GM12878 (cell line): ENCODE results near the gene MTHFR. TPM values are rescaled to one million over a fixed set of nuclear protein-coding genes. Genes with fewer than 3 reads are reported as not detected.

Experiments used
- BHLHE40 ChIP-seq, 2 experiments: fragments of 450-650 bp in 1 of 2; IDR thresholded peaks; 2 replicates each; pipeline ENCODE4 v1.6.1; 2011 to 2017; ENCODE audit warnings: low read depth in 2 of 2, borderline replicate concordance in 1 of 2, improper control_type of control experiment in 1 of 2, low read length in 1 of 2, mild to moderate bottlenecking in 1 of 2
- CBFB ChIP-seq: IDR thresholded peaks from 2 replicates; pipeline ENCODE4 v1.6.1; 2016; ENCODE audit warnings: antibody characterized with exemption, low read depth
- CHD1 ChIP-seq: IDR thresholded peaks from 2 replicates; pipeline ENCODE4 v1.6.1; 2012; ENCODE audit warnings: low read depth, low read length, improper control_type of control experiment
- DPF2 ChIP-seq: fragments of 450-650 bp; IDR thresholded peaks from 2 replicates; pipeline ENCODE4 v1.6.1; 2017; ENCODE audit warnings: mild to moderate bottlenecking
- EGR1 ChIP-seq, 2 experiments: IDR thresholded peaks; 1 replicate in 1 of 2; 2 replicates in 1 of 2; pipeline ENCODE4 v1.6.1; 2011 to 2012; ENCODE audit warnings: low read depth in 2 of 2, low read length in 2 of 2, borderline replicate concordance in 1 of 2, mild to moderate bottlenecking in 1 of 2, moderate library complexity in 1 of 2
- ELK1 ChIP-seq: IDR thresholded peaks from 2 replicates; pipeline ENCODE4 v1.6.1; 2012; ENCODE audit warnings: low read depth, low read length, improper control_type of control experiment
- GATAD2B ChIP-seq: fragments of 450-650 bp; conservative IDR thresholded peaks from 2 replicates; pipeline ENCODE4 v1.6.1; 2017; ENCODE audit warnings: low read depth, mild to moderate bottlenecking, moderate library complexity
- IRF3 ChIP-seq: fragments of 450-650 bp; IDR thresholded peaks from 2 replicates; pipeline ENCODE4 v1.6.1; 2014; ENCODE audit warnings: mild to moderate bottlenecking
- NFIC ChIP-seq: IDR thresholded peaks from 2 replicates; pipeline ENCODE4 v1.6.1; 2012; ENCODE audit warnings: low read depth, mild to moderate bottlenecking, inconsistent platforms, low read length, moderate library complexity
- PAX5 ChIP-seq: IDR thresholded peaks from 2 replicates; pipeline ENCODE4 v1.6.1; 2011; ENCODE audit warnings: low read depth, low read length, borderline replicate concordance
- PAX8 ChIP-seq: fragments of 450-650 bp; IDR thresholded peaks from 2 replicates; pipeline ENCODE4 v1.6.1; 2017; ENCODE audit warnings: mild to moderate bottlenecking, moderate library complexity
- POLR2A ChIP-seq: IDR thresholded peaks from 2 replicates; pipeline ENCODE4 v1.6.1; 2011; ENCODE audit warnings: low read depth, mild to moderate bottlenecking, low read length
- POLR2AphosphoS2 ChIP-seq: IDR thresholded peaks from 2 replicates; pipeline ENCODE4 v1.6.1; 2011; ENCODE audit warnings: low read depth, mild to moderate bottlenecking, low read length, improper control_type of control experiment, moderate library complexity
- POU2F2 ChIP-seq: IDR thresholded peaks from 3 replicates; pipeline ENCODE4 v1.6.1; 2011; ENCODE audit warnings: low read depth, mild to moderate bottlenecking, low read length, borderline replicate concordance
- RB1 ChIP-seq: fragments of 450-650 bp; formaldehyde crosslinking; IDR thresholded peaks from 2 replicates; pipeline ENCODE4 v1.6.1; 2017; ENCODE audit warnings: mild to moderate bottlenecking, borderline replicate concordance
- RFX5 ChIP-seq: IDR thresholded peaks from 2 replicates; pipeline ENCODE4 v1.6.1; 2011; ENCODE audit warnings: low read depth, low read length, improper control_type of control experiment
- SUPT20H ChIP-seq: IDR thresholded peaks from 2 replicates; pipeline ENCODE4 v1.6.1; 2011; ENCODE audit warnings: low read depth, mild to moderate bottlenecking, low read length, moderate library complexity, borderline replicate concordance; ENCODE audit not compliant: control insufficient read depth
- YY1 ChIP-seq: IDR thresholded peaks from 2 replicates; pipeline ENCODE4 v1.6.1; 2011; ENCODE audit warnings: low read depth, mild to moderate bottlenecking, low read length
- ZNF274 ChIP-seq: IDR thresholded peaks from one replicate; pipeline ENCODE4 v1.8.0; 2011; ENCODE audit not compliant: insufficient read length, insufficient read depth
- ZSCAN29 ChIP-seq: fragments of 450-650 bp; IDR thresholded peaks from 2 replicates; pipeline ENCODE4 v1.6.1; 2017; ENCODE audit warnings: mild to moderate bottlenecking, moderate library complexity
- polyA plus RNA-seq, 11 experiments: library from polyadenylated mRNA; depleted of rRNA in 4 of 11; unstranded in 6 of 11; stranded (reverse) in 5 of 11; fragments of >200 nt; fragmentation: Nextera tagmentation in 4 of 11; fragmentation: Illumina TruSeq in 1 of 11; extraction: Ambion mirVana in 4 of 11; extraction: Trizol in 1 of 11; gene quantifications; 1 replicate in 1 of 11; 2 replicates in 10 of 11; pipeline versions ENCODE4 v1.2.1 to v1.2.3, GENCODE V29; 2011 to 2016; ENCODE audit warnings: inconsistent platforms in 2 of 11, missing spikeins in 2 of 11, low read depth in 1 of 11
- total RNA-seq, 4 experiments: library from RNA; depleted of rRNA in 3 of 4; stranded (reverse); fragments of >200 nt in 3 of 4; fragmentation: Illumina TruSeq in 1 of 4; extraction: Trizol in 1 of 4; gene quantifications; 2 replicates each; pipeline versions ENCODE4 v1.2.1 to v1.2.3, GENCODE V29; 2013 to 2021
- TF ChIP-seq, protein P1 (sequence below): fragments of 450-650 bp; IDR thresholded peaks from 2 replicates; pipeline ENCODE4 v1.6.1; 2017; ENCODE audit warnings: antibody characterized with exemption, mild to moderate bottlenecking, moderate library complexity
- TF ChIP-seq, protein P2 (sequence below): IDR thresholded peaks from 2 replicates; pipeline ENCODE4 v1.6.1; 2012; ENCODE audit warnings: mild to moderate bottlenecking, low read depth, low read length

The MTHFR gene
- total and polyA plus RNA-seq, 10 of the 15 experiments (the other 5 are each of a cell fraction or from before 2014, with no cell fraction given), result 1.0 to 16.8 (median 9.4) TPM

- TF ChIP-seq, protein P1, sequence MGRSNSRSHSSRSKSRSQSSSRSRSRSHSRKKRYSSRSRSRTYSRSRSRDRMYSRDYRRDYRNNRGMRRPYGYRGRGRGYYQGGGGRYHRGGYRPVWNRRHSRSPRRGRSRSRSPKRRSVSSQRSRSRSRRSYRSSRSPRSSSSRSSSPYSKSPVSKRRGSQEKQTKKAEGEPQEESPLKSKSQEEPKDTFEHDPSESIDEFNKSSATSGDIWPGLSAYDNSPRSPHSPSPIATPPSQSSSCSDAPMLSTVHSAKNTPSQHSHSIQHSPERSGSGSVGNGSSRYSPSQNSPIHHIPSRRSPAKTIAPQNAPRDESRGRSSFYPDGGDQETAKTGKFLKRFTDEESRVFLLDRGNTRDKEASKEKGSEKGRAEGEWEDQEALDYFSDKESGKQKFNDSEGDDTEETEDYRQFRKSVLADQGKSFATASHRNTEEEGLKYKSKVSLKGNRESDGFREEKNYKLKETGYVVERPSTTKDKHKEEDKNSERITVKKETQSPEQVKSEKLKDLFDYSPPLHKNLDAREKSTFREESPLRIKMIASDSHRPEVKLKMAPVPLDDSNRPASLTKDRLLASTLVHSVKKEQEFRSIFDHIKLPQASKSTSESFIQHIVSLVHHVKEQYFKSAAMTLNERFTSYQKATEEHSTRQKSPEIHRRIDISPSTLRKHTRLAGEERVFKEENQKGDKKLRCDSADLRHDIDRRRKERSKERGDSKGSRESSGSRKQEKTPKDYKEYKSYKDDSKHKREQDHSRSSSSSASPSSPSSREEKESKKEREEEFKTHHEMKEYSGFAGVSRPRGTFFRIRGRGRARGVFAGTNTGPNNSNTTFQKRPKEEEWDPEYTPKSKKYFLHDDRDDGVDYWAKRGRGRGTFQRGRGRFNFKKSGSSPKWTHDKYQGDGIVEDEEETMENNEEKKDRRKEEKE, result no peak
- TF ChIP-seq CBFB, result peak; percentile 78
- no peak; the same call in 1 of the 2 replicates for TF ChIP-seq RFX5
- peak; percentile 43; the same call in 1 of the 2 replicates for TF ChIP-seq RB1
- TF ChIP-seq POLR2A, result peak; percentile 89
- TF ChIP-seq DPF2, result peak; percentile 92
- TF ChIP-seq BHLHE40 (IDR thresholded peaks at IDR 0.05; ENCODE audit: borderline replicate concordance in 1 of 2, low read depth in 2 of 2, low read length in 1 of 2), result peak; percentile 95 to 99
- no peak for TF ChIP-seq GATAD2B
- TF ChIP-seq SUPT20H, result no peak
- peak; percentile 50; the same call in 1 of the 2 replicates for TF ChIP-seq POLR2AphosphoS2
- TF ChIP-seq POU2F2, result 0 out of 3 replicates have a peak, but pooled peaks have one; percentile 25
- TF ChIP-seq ELK1, result 0 out of 2 replicates have a peak, but pooled peaks have one; percentile 44
- peak; percentile 78; the same call in 1 of the 2 replicates for TF ChIP-seq IRF3
- TF ChIP-seq EGR1 (IDR thresholded peaks at IDR 0.05; ENCODE audit: borderline replicate concordance in 1 of 2, low read depth in 2 of 2, low read length in 2 of 2), result peak in 1 of 2 experiments; percentile 33; a peak in 1 of 3 replicates
- peak; percentile 95 for TF ChIP-seq YY1
- no peak for TF ChIP-seq PAX8
- no peak for TF ChIP-seq CHD1
- no peak; the same call in 1 of the 2 replicates for TF ChIP-seq NFIC
- TF ChIP-seq, protein P2, sequence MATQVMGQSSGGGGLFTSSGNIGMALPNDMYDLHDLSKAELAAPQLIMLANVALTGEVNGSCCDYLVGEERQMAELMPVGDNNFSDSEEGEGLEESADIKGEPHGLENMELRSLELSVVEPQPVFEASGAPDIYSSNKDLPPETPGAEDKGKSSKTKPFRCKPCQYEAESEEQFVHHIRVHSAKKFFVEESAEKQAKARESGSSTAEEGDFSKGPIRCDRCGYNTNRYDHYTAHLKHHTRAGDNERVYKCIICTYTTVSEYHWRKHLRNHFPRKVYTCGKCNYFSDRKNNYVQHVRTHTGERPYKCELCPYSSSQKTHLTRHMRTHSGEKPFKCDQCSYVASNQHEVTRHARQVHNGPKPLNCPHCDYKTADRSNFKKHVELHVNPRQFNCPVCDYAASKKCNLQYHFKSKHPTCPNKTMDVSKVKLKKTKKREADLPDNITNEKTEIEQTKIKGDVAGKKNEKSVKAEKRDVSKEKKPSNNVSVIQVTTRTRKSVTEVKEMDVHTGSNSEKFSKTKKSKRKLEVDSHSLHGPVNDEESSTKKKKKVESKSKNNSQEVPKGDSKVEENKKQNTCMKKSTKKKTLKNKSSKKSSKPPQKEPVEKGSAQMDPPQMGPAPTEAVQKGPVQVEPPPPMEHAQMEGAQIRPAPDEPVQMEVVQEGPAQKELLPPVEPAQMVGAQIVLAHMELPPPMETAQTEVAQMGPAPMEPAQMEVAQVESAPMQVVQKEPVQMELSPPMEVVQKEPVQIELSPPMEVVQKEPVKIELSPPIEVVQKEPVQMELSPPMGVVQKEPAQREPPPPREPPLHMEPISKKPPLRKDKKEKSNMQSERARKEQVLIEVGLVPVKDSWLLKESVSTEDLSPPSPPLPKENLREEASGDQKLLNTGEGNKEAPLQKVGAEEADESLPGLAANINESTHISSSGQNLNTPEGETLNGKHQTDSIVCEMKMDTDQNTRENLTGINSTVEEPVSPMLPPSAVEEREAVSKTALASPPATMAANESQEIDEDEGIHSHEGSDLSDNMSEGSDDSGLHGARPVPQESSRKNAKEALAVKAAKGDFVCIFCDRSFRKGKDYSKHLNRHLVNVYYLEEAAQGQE, result no peak
- TF ChIP-seq PAX5, result no peak
- no peak for TF ChIP-seq ZNF274
- TF ChIP-seq ZSCAN29, result no peak
Measured at GRCh38 chr1:11805422-11806306, at the start of gene MTHFR, which contains the start of gene CLCN6 (continued).
